ENCODE data around the gene CEP104. TPM values are rescaled to one million over a fixed set of nuclear protein-coding genes. Genes with fewer than 3 reads are reported as not detected.

The CEP104 gene
- polyA plus RNA-seq, 1 donor (not counting 4 experiments of a cell fraction or from before 2014, with no cell fraction given) = 35.7 TPM

DNA sequence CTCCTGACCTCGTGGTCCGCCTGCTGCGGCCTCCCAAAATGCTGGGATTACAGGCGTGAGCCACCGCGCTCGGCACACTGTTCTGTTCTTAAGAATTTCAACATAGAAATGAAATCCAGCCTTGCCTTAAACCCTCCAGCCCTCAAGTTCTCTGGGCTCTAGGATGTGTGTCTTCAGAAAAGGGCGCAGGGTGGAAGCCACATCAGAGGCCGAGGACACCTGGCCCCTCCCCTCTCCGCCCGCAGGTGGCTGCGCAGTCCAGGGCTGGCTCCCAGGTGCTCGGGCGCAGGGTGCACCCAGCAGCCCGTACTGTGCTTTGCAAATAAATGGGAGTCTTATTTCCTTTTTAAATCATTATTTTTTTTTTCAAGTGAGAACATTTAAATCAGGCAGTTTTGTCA, 45.1 kb upstream of the CEP104 start:
- Histone ChIP-seq H3K9ac (ENCODE audit: control insufficient read depth, extremely low read depth, insufficient read depth, low read length) (no peak overlapping the region), H3K79me2 (ENCODE audit: control insufficient read depth, insufficient read depth, low read length) (peaks cover 29% of the 10 kb centered on the region), H3K9me1 (ENCODE audit: control insufficient read depth, extremely low read depth, insufficient read depth, low read length) (no peaks in the 10 kb centered on the region), H2AFZ (ENCODE audit: control insufficient read depth, low read length) (no peak overlapping the region), H3K4me2 (ENCODE audit: control insufficient read depth, extremely low read depth, insufficient read depth, low read depth, low read length) (no peak overlapping the region), H3K27ac (ENCODE audit: control insufficient read depth, insufficient read depth, low read length) (no peak overlapping the region), H3K9me3 (ENCODE audit: control insufficient read depth, low read depth, low read length) (no peaks in the 10 kb centered on the region), H4K20me1 (ENCODE audit: control insufficient read depth, extremely low read depth, insufficient read depth, low read length) (no peaks in the 10 kb centered on the region), H3K27me3 (ENCODE audit: control insufficient read depth, extremely low read depth, insufficient read depth, low read length) (no peaks in the 10 kb centered on the region), H3K4me1 (ENCODE audit: control insufficient read depth, extremely low read depth, insufficient read depth, low read length) (peaks cover 3% of the 10 kb centered on the region), H3K4me3 (ENCODE audit: control insufficient read depth in 2 of 3, extremely low read depth in 1 of 3, insufficient read depth in 2 of 3, low read depth in 1 of 3, low read length in 3 of 3) (no peak overlapping the region), H3K36me3 (ENCODE audit: control insufficient read depth in 2 of 2, extremely low read depth in 1 of 2, insufficient read depth in 2 of 2, low read length in 2 of 2) (no peaks in the 10 kb centered on the region)
- DNase-seq (ENCODE audit: low read depth, low spot score) (no peak), FAIRE-seq (no peak)
- TF ChIP-seq, protein P1, sequence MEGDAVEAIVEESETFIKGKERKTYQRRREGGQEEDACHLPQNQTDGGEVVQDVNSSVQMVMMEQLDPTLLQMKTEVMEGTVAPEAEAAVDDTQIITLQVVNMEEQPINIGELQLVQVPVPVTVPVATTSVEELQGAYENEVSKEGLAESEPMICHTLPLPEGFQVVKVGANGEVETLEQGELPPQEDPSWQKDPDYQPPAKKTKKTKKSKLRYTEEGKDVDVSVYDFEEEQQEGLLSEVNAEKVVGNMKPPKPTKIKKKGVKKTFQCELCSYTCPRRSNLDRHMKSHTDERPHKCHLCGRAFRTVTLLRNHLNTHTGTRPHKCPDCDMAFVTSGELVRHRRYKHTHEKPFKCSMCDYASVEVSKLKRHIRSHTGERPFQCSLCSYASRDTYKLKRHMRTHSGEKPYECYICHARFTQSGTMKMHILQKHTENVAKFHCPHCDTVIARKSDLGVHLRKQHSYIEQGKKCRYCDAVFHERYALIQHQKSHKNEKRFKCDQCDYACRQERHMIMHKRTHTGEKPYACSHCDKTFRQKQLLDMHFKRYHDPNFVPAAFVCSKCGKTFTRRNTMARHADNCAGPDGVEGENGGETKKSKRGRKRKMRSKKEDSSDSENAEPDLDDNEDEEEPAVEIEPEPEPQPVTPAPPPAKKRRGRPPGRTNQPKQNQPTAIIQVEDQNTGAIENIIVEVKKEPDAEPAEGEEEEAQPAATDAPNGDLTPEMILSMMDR (optimal IDR thresholded peaks at IDR 0.05 in 1 of 3, IDR thresholded peaks at IDR 0.05 in 1 of 3, conservative IDR thresholded peaks at IDR 0.05 in 1 of 3; ENCODE audit: extremely low read depth in 1 of 3, insufficient read depth in 2 of 3, low read length in 3 of 3) = no peak
- TF ChIP-seq EZH2 (IDR thresholded peaks at IDR 0.05; ENCODE audit: low read length) = no peak
- dilution Hi-C loops (cut with MboI; ENCODE audit: extremely low pct_ligation_motif_present, low sequenced_read_pairs) = no loop called here

GRCh38 chr1:3900969-3901529, 44.0 kb upstream of the CEP104 start:
- Histone ChIP-seq H3K79me2 (ENCODE audit: control insufficient read depth, insufficient read depth, low read length) (peaks cover 40% of the 10 kb centered on the region), H3K9me3 (ENCODE audit: control insufficient read depth, low read depth, low read length) (no peaks in the 10 kb centered on the region), H4K20me1 (ENCODE audit: control insufficient read depth, extremely low read depth, insufficient read depth, low read length) (peaks cover 4% of the 10 kb centered on the region), H3K4me1 (ENCODE audit: control insufficient read depth, extremely low read depth, insufficient read depth, low read length) (peaks cover 3% of the 10 kb centered on the region), H2AFZ (ENCODE audit: control insufficient read depth, low read length) (peak overlapping the region; percentile 97), H3K36me3 (ENCODE audit: control insufficient read depth in 2 of 2, extremely low read depth in 1 of 2, insufficient read depth in 2 of 2, low read length in 2 of 2) (no peaks in the 10 kb centered on the region), H3K9ac (ENCODE audit: control insufficient read depth, extremely low read depth, insufficient read depth, low read length) (peak overlapping the region; percentile 86), H3K9me1 (ENCODE audit: control insufficient read depth, extremely low read depth, insufficient read depth, low read length) (no peaks in the 10 kb centered on the region), H3K4me3 (ENCODE audit: control insufficient read depth in 2 of 3, extremely low read depth in 1 of 3, insufficient read depth in 2 of 3, low read depth in 1 of 3, low read length in 3 of 3) (peak overlapping the region; percentile 66 to 97 (median 73)), H3K4me2 (ENCODE audit: control insufficient read depth, extremely low read depth, insufficient read depth, low read depth, low read length) (peak overlapping the region; percentile 63), H3K27ac (ENCODE audit: control insufficient read depth, insufficient read depth, low read length) (peak overlapping the region; percentile 84), H3K27me3 (ENCODE audit: control insufficient read depth, extremely low read depth, insufficient read depth, low read length) (no peaks in the 10 kb centered on the region)
- peak; percentile 75 for DNase-seq (ENCODE audit: low read depth, low spot score)
- TF ChIP-seq, protein P1 (optimal IDR thresholded peaks at IDR 0.05 in 1 of 3, IDR thresholded peaks at IDR 0.05 in 1 of 3, conservative IDR thresholded peaks at IDR 0.05 in 1 of 3; ENCODE audit: extremely low read depth in 1 of 3, insufficient read depth in 2 of 3, low read length in 3 of 3) = no peak
- no peak for TF ChIP-seq EZH2 (IDR thresholded peaks at IDR 0.05; ENCODE audit: low read length)
- peak; percentile 62 for FAIRE-seq
- dilution Hi-C loops (cut with MboI; ENCODE audit: extremely low pct_ligation_motif_present, low sequenced_read_pairs) = no loop called here

Measured in keratinocyte (primary cell).